ENCODE measurements around the gene CHCHD3. TPM values are rescaled to one million over a fixed set of nuclear protein-coding genes. Genes with fewer than 3 reads are reported as not detected.

CHCHD3 gene
- total RNA-seq, 6 experiments from 2014 or later, result 51.3 to 70.0 (median 65.7) TPM

GRCh38 chr7:132988117-132988516 lies 93.8 kb downstream of the CHCHD3 start:
- no peak overlapping the region for H3K27ac Mint-ChIP-seq
- no peak for TF ChIP-seq CTCF (IDR thresholded peaks at IDR 0.05)
- no peak for DNase-seq
- peaks cover 8% of the 10 kb centered on the region; the same call in 1 of the 2 replicates for H3K36me3 Mint-ChIP-seq (ENCODE audit: low read depth)
- H3K4me3 Mint-ChIP-seq, result no peak overlapping the region
- peaks cover 5% of the 10 kb centered on the region for H3K9me3 Mint-ChIP-seq
- H3K4me1 Mint-ChIP-seq (ENCODE audit: low read depth), result no peaks in the 10 kb centered on the region
- H3K27me3 Mint-ChIP-seq (ENCODE audit: insufficient read depth), result peaks cover 2% of the 10 kb centered on the region; the same call in 1 of the 2 replicates

GRCh38 chr7:132980402-132980801 lies 101.5 kb downstream of the CHCHD3 start:
- Mint-ChIP-seq H3K9me3 (peaks cover 5% of the 10 kb centered on the region; the same call in 1 of the 2 replicates), H3K4me3 (no peak overlapping the region), H3K4me1 (ENCODE audit: low read depth) (peaks cover 8% of the 10 kb centered on the region; the same call in 1 of the 2 replicates), H3K27ac (no peak overlapping the region), H3K27me3 (ENCODE audit: insufficient read depth) (no peaks in the 10 kb centered on the region), H3K36me3 (ENCODE audit: low read depth) (no peaks in the 10 kb centered on the region)
- TF ChIP-seq CTCF (IDR thresholded peaks at IDR 0.05), result no peak
- no peak for DNase-seq

GRCh38 chr7:132979524-132979923 lies 102.4 kb downstream of the CHCHD3 start:
- H3K36me3 Mint-ChIP-seq (ENCODE audit: low read depth), result peaks cover 8% of the 10 kb centered on the region; the same call in 1 of the 2 replicates
- peaks cover 8% of the 10 kb centered on the region; the same call in 1 of the 2 replicates for H3K4me1 Mint-ChIP-seq (ENCODE audit: low read depth)
- H3K4me3 Mint-ChIP-seq, result no peak overlapping the region
- H3K27ac Mint-ChIP-seq, result no peak overlapping the region
- H3K27me3 Mint-ChIP-seq (ENCODE audit: insufficient read depth), result no peaks in the 10 kb centered on the region
- no peak for DNase-seq
- no peak for TF ChIP-seq CTCF (IDR thresholded peaks at IDR 0.05)
- peaks cover 5% of the 10 kb centered on the region; the same call in 1 of the 2 replicates for H3K9me3 Mint-ChIP-seq

- H3K4me1 Mint-ChIP-seq (ENCODE audit: low read depth), result peaks cover 8% of the 10 kb centered on the region; the same call in 1 of the 2 replicates
- no peak for TF ChIP-seq CTCF (IDR thresholded peaks at IDR 0.05)
- H3K9me3 Mint-ChIP-seq, result no peaks in the 10 kb centered on the region
- peaks cover 21% of the 10 kb centered on the region for H3K36me3 Mint-ChIP-seq (ENCODE audit: low read depth)
- no peaks in the 10 kb centered on the region for H3K27me3 Mint-ChIP-seq (ENCODE audit: insufficient read depth)
- no peak for DNase-seq
- H3K4me3 Mint-ChIP-seq, result no peak overlapping the region
- no peak overlapping the region for H3K27ac Mint-ChIP-seq
These were observed 104.7 kb downstream of the CHCHD3 start for GRCh38 chr7:132977234-132977633.

- H3K27ac Mint-ChIP-seq, result no peak overlapping the region
- H3K4me1 Mint-ChIP-seq (ENCODE audit: low read depth), result peaks cover 5% of the 10 kb centered on the region; the same call in 1 of the 2 replicates
- no peaks in the 10 kb centered on the region for H3K9me3 Mint-ChIP-seq
- DNase-seq, result no peak
- peaks cover 21% of the 10 kb centered on the region for H3K36me3 Mint-ChIP-seq (ENCODE audit: low read depth)
- no peak overlapping the region for H3K4me3 Mint-ChIP-seq
- no peak for TF ChIP-seq CTCF (IDR thresholded peaks at IDR 0.05)
- no peaks in the 10 kb centered on the region for H3K27me3 Mint-ChIP-seq (ENCODE audit: insufficient read depth)
These were observed 109.1 kb downstream of the CHCHD3 start for GRCh38 chr7:132972745-132973144.

GRCh38 chr7:132970257-132970656 lies 111.6 kb downstream of the CHCHD3 start:
- peaks cover 21% of the 10 kb centered on the region for H3K36me3 Mint-ChIP-seq (ENCODE audit: low read depth)
- peaks cover 29% of the 10 kb centered on the region for H3K4me1 Mint-ChIP-seq (ENCODE audit: low read depth)
- no peak for TF ChIP-seq CTCF (IDR thresholded peaks at IDR 0.05)
- H3K9me3 Mint-ChIP-seq, result no peaks in the 10 kb centered on the region
- H3K27ac Mint-ChIP-seq, result no peak overlapping the region
- H3K27me3 Mint-ChIP-seq (ENCODE audit: insufficient read depth), result no peaks in the 10 kb centered on the region
- H3K4me3 Mint-ChIP-seq, result no peak overlapping the region
- no peak for DNase-seq

All from HFFc6 (cell line).